ENCODE results near the gene DCDC2.
"Not testable (repeated sequence)": the region's sequence is repeated elsewhere in the genome, so short reads cannot be mapped to it uniquely, and the experiment has no call there.

Gene DCDC2

GRCh38 chr6:24378473-24379097, 20.7 kb upstream of the DCDC2 start:
- no peak for DNase-seq

GRCh38 chr6:24376871-24377270, 19.0 kb upstream of the DCDC2 start:
- DNase-seq: peak; percentile 11 to 79

- DNase-seq: no peak
Observed at GRCh38 chr6:24374612-24375011, 16.8 kb upstream of the DCDC2 start.

- DNase-seq: not testable (repeated sequence)
Observed at GRCh38 chr6:24365103-24365633, 7.3 kb upstream of the DCDC2 start.

GRCh38 chr6:24362363-24362762, 4.5 kb upstream of the DCDC2 start:
- not testable (repeated sequence) for DNase-seq

- DNase-seq: peak; percentile 76 to 89
Observed at GRCh38 chr6:24359640-24360454, 2.0 kb upstream of the DCDC2 start.

GRCh38 chr6:24358219-24358821, 461 bp upstream of the DCDC2 start:
- DNase-seq: no peak

GRCh38 chr6:24356310-24356973, 1.4 kb downstream of the DCDC2 start:
- DNase-seq: no peak

- DNase-seq: no peak
Observed at GRCh38 chr6:24355393-24355792, 2.5 kb downstream of the DCDC2 start.

- no peak for DNase-seq
Observed at GRCh38 chr6:24353861-24354260, 4.0 kb downstream of the DCDC2 start.

GRCh38 chr6:24352434-24352833, 5.4 kb downstream of the DCDC2 start:
- DNase-seq: no peak

GRCh38 chr6:24344976-24345375, 12.9 kb downstream of the DCDC2 start:
- DNase-seq: no peak

GRCh38 chr6:24340998-24341938, 16.6 kb downstream of the DCDC2 start:
- DNase-seq: no peak

GRCh38 chr6:24339932-24340331, 17.9 kb downstream of the DCDC2 start:
- no peak for DNase-seq

- no peak for DNase-seq
Observed at GRCh38 chr6:24334285-24334684, 23.6 kb downstream of the DCDC2 start.

GRCh38 chr6:24332317-24332716, 25.5 kb downstream of the DCDC2 start:
- DNase-seq: no peak

- DNase-seq: no peak
Observed at GRCh38 chr6:24330137-24330732, 27.6 kb downstream of the DCDC2 start.

- DNase-seq: no peak
Observed at GRCh38 chr6:24329451-24329850, 28.4 kb downstream of the DCDC2 start.

GRCh38 chr6:24329022-24329421, 28.8 kb downstream of the DCDC2 start:
- no peak for DNase-seq

- no peak for DNase-seq
Observed at GRCh38 chr6:24327756-24328155, 30.1 kb downstream of the DCDC2 start.

GRCh38 chr6:24325978-24326377, 31.9 kb downstream of the DCDC2 start:
- DNase-seq: no peak

GRCh38 chr6:24324617-24325016, 33.2 kb downstream of the DCDC2 start:
- no peak for DNase-seq
